Fibroblast of skin of scalp (primary cell): ENCODE data around the gene ZNF778.
"Not testable (repeated sequence)": the region's sequence is repeated elsewhere in the genome, so short reads cannot be mapped to it uniquely, and the experiment has no call there.

ENCODE experiments used
- DNase-seq: peaks from one replicate; pipeline ENCODE4 v3.0.0-alpha.2; 2013

Gene ZNF778

GRCh38 chr16:89257757-89258465 is 40.4 kb downstream of the ZNF778 start:
- no peak for DNase-seq

- not testable (repeated sequence) for DNase-seq
These were observed 42.4 kb downstream of the ZNF778 start for GRCh38 chr16:89259901-89260300.

- DNase-seq: no peak
These were observed 44.4 kb downstream of the ZNF778 start for GRCh38 chr16:89261691-89262563.

GRCh38 chr16:89264800-89265550 is 47.5 kb downstream of the ZNF778 start:
- DNase-seq: no peak

GRCh38 chr16:89265647-89266046 is 48.1 kb downstream of the ZNF778 start:
- no peak for DNase-seq

- DNase-seq: no peak
These were observed 49.1 kb downstream of the ZNF778 start for GRCh38 chr16:89266521-89267134.

GRCh38 chr16:89267746-89268145 is 50.2 kb downstream of the ZNF778 start:
- not testable (repeated sequence) for DNase-seq

- DNase-seq: no peak
These were observed 51.1 kb downstream of the ZNF778 start for GRCh38 chr16:89268585-89268984.

GRCh38 chr16:89268987-89269735 is 51.7 kb downstream of the ZNF778 start:
- DNase-seq: no peak

GRCh38 chr16:89269805-89270665 is 52.5 kb downstream of the ZNF778 start:
- DNase-seq: no peak

GRCh38 chr16:89270666-89271345 is 53.3 kb downstream of the ZNF778 start:
- DNase-seq: no peak

GRCh38 chr16:89272631-89273030 is 55.1 kb downstream of the ZNF778 start:
- DNase-seq: no peak

- no peak for DNase-seq
These were observed 56.4 kb downstream of the ZNF778 start for GRCh38 chr16:89273741-89274472.

GRCh38 chr16:89274561-89275283 is 57.2 kb downstream of the ZNF778 start:
- no peak for DNase-seq

GRCh38 chr16:89275284-89275584 is 57.7 kb downstream of the ZNF778 start:
- DNase-seq: no peak

- DNase-seq: no peak
These were observed 58.6 kb downstream of the ZNF778 start for GRCh38 chr16:89275837-89276720.

GRCh38 chr16:89277049-89277448 is 59.5 kb downstream of the ZNF778 start:
- no peak for DNase-seq
